GM03348 (cell line): ENCODE data around the gene SESTD1.
"Not testable (repeated sequence)": the region's sequence is repeated elsewhere in the genome, so short reads cannot be mapped to it uniquely, and the experiment has no call there.

Source experiments
- DNase-seq: peaks from one replicate; pipeline ENCODE4 v3.0.0; 2012; ENCODE audit warnings: low spot score

SESTD1 gene

GRCh38 chr2:179239195-179239594 is 25.4 kb downstream of the SESTD1 start:
- DNase-seq: no peak

- DNase-seq: no peak
These were observed 26.6 kb downstream of the SESTD1 start for GRCh38 chr2:179238027-179238426.

GRCh38 chr2:179237209-179237946 is 27.3 kb downstream of the SESTD1 start:
- DNase-seq: no peak

GRCh38 chr2:179235463-179236108 is 29.0 kb downstream of the SESTD1 start:
- no peak for DNase-seq

- DNase-seq: no peak
These were observed 29.9 kb downstream of the SESTD1 start for GRCh38 chr2:179234658-179235240.

GRCh38 chr2:179233626-179234430 is 30.8 kb downstream of the SESTD1 start:
- no peak for DNase-seq

- DNase-seq: no peak
These were observed 31.5 kb downstream of the SESTD1 start for GRCh38 chr2:179233083-179233490.

GRCh38 chr2:179226961-179227259 is 37.7 kb downstream of the SESTD1 start:
- DNase-seq: no peak

GRCh38 chr2:179226203-179226960 is 38.2 kb downstream of the SESTD1 start:
- no peak for DNase-seq

GRCh38 chr2:179224361-179224760 is 40.3 kb downstream of the SESTD1 start:
- DNase-seq: no peak

- no peak for DNase-seq
These were observed 42.6 kb downstream of the SESTD1 start for GRCh38 chr2:179222076-179222475.

- peak; percentile 74 for DNase-seq
These were observed 45.6 kb downstream of the SESTD1 start for GRCh38 chr2:179218848-179219594.

GRCh38 chr2:179214671-179215070 is 50.0 kb downstream of the SESTD1 start:
- not testable (repeated sequence) for DNase-seq

GRCh38 chr2:179211355-179211754 is 53.3 kb downstream of the SESTD1 start:
- DNase-seq: no peak

- DNase-seq: not testable (repeated sequence)
These were observed 56.4 kb downstream of the SESTD1 start for GRCh38 chr2:179208277-179208676.

GRCh38 chr2:179207047-179207446 is 57.6 kb downstream of the SESTD1 start:
- DNase-seq: no peak

- no peak for DNase-seq
These were observed 62.8 kb downstream of the SESTD1 start for GRCh38 chr2:179201869-179202268.

GRCh38 chr2:179195926-179196590 is 68.6 kb downstream of the SESTD1 start:
- DNase-seq: not testable (repeated sequence)

GRCh38 chr2:179195141-179195540 is 69.5 kb downstream of the SESTD1 start:
- DNase-seq: no peak

- no peak for DNase-seq
These were observed 70.8 kb downstream of the SESTD1 start for GRCh38 chr2:179193759-179194394.
